C4-2B (cell line): ENCODE measurements around the gene RIPOR2.

Experiments
- ZFX ChIP-seq: fragments of 450-650 bp; IDR thresholded peaks from 2 replicates; pipeline ENCODE4 v1.6.1; 2017
- TF ChIP-seq, protein P1 (sequence below): fragments of 450-650 bp; conservative IDR thresholded peaks from 2 replicates; pipeline ENCODE4 v1.5.1; 2017; ENCODE audit warnings: mild to moderate bottlenecking

GRCh38 chr6:24950218-24950941, 14.6 kb upstream of the RIPOR2 start:
- TF ChIP-seq, protein P1, sequence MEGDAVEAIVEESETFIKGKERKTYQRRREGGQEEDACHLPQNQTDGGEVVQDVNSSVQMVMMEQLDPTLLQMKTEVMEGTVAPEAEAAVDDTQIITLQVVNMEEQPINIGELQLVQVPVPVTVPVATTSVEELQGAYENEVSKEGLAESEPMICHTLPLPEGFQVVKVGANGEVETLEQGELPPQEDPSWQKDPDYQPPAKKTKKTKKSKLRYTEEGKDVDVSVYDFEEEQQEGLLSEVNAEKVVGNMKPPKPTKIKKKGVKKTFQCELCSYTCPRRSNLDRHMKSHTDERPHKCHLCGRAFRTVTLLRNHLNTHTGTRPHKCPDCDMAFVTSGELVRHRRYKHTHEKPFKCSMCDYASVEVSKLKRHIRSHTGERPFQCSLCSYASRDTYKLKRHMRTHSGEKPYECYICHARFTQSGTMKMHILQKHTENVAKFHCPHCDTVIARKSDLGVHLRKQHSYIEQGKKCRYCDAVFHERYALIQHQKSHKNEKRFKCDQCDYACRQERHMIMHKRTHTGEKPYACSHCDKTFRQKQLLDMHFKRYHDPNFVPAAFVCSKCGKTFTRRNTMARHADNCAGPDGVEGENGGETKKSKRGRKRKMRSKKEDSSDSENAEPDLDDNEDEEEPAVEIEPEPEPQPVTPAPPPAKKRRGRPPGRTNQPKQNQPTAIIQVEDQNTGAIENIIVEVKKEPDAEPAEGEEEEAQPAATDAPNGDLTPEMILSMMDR = no peak
- TF ChIP-seq ZFX = no peak
